Measurements from ENCODE around the gene MARCOL.

- TF ChIP-seq, protein P1, sequence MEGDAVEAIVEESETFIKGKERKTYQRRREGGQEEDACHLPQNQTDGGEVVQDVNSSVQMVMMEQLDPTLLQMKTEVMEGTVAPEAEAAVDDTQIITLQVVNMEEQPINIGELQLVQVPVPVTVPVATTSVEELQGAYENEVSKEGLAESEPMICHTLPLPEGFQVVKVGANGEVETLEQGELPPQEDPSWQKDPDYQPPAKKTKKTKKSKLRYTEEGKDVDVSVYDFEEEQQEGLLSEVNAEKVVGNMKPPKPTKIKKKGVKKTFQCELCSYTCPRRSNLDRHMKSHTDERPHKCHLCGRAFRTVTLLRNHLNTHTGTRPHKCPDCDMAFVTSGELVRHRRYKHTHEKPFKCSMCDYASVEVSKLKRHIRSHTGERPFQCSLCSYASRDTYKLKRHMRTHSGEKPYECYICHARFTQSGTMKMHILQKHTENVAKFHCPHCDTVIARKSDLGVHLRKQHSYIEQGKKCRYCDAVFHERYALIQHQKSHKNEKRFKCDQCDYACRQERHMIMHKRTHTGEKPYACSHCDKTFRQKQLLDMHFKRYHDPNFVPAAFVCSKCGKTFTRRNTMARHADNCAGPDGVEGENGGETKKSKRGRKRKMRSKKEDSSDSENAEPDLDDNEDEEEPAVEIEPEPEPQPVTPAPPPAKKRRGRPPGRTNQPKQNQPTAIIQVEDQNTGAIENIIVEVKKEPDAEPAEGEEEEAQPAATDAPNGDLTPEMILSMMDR (IDR thresholded peaks at IDR 0.05) = no peak
- TF ChIP-seq POLR2A (IDR thresholded peaks at IDR 0.05; ENCODE audit: low read depth) (no peak), POLR2AphosphoS5 (IDR thresholded peaks at IDR 0.05) (no peak)
Observed at GRCh38 chr5:148224117-148224742, 14.1 kb upstream of the MARCOL start.
